Measurements from ENCODE around the gene MEF2C.

Gene MEF2C

DNA sequence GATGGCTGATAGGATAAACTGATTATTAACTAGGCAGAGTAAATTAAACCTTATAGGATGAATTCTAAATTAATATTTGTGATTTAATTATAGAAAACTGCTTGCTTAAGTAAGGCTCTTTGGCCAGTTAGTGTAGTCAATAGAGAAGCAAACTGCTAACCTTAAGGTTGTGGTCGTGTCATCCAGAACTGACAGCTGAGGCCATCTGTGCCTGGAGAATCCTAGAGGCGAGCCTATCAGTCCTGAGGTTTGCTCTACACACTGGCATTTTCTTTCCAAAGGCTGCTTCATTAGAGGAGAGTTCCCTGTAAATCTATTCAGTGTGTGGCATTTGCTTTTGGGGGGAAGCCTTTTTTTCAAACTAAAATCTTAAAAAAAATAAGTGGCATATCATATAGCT, 169.2 kb downstream of the MEF2C start:
- no peak for DNase-seq (ENCODE audit: low read depth)

DNA sequence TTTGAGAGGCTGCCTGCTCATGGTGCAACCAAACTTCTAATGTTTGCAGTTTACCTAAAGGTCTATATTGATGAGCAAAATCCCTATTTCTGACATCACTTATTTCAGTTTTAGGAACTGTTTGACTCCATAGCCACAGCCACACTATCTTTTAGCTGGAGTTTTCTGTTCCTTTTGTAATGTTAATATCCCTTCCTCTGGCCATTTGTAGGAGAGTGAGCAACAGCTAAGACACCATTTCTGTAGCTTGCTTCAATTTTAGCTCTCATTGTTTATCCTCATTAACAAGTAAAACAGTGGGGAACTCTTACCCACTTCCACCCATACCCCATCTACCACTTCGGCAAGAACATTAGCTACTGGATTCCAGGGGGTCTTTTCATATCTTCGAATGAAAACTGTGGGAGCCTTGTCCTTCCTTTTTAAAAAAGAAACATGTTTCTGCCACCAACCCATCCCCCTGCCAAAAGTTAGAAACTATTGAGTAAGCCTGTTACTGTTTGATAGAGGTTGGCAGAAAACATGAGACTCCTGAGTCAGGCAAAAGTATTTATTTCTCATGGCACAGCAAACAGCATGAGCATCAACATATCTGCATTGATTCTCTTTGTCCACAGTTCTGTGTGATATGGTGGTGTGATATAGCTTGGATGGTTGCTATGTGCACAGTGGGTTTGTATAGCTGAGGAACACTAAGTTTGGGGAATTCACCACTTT, 174.1 kb downstream of the MEF2C start:
- DNase-seq (ENCODE audit: low read depth) = no peak

DNA sequence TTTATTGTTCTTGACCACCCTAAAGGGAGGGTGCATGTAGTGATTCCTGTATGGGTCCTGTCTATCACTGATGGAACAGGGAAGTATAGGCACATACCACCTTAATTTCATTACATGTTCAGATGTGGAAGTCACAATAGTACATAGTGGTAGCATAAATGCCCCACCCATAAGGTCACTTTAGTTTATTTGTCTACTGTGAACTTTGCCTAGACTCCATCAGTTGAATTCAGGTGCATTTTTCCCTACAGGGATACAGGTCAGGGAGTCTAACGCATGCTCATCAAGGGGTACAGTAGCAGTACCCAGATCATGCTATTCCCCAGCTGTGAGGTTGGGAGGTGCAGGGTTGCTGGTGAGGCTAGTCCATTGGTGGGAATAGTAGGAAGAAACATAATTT, 175.0 kb downstream of the MEF2C start:
- no peak for DNase-seq (ENCODE audit: low read depth)

DNA sequence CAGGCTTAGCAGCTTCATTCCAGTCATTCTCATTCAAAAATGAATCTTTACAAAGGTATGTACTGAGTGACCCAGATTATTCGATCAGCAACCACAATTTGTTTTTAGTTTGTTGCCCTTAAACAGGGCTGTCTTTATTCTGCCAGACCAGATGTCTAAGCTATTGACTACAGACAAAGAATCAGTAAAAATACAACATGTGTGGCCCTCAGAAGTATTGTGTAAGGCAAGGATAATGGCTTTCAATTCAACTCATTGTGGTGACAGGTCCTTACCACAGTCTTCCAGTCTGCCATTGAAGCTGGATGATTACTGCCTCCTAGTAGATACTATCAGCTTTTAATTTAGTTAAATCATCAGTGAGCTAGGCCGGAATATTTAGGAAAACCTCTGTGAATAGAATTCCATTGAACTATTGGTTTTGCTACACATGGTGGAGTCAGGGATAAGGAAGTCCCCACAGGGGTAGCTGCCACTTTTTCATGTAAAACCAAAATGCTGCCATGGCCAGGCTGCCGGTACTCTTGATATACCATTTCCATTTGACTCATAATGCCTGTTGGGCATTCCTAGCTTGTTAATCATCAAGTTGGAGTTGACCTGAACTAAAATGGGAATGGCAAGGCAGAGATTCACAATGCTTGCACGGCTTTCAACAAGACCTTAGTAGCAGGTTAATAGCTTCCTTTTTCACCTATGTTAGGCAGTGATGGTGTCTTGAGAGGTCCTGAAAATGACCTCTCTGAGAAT, 175.6 kb downstream of the MEF2C start:
- no peak for DNase-seq (ENCODE audit: low read depth)

DNA sequence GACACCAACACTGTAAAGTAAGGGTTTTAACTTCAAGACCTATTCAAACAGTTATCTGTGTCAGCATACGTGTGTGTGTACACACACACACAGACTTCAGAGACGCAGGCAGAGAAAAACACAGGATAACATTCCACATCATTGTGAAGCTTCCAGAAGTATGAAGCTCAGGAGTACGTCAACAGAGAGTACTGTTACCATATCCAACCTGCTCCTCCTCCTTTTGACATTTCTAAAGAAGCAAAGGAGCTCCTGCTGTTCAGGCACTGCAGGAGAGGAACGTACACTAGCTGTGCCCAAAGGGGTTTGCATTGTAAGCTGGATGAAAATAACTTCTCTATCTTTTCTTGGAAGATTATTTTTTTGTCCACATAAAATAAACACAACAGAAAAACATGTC, 180.7 kb downstream of the MEF2C start:
- DNase-seq (ENCODE audit: low read depth) = no peak

DNA sequence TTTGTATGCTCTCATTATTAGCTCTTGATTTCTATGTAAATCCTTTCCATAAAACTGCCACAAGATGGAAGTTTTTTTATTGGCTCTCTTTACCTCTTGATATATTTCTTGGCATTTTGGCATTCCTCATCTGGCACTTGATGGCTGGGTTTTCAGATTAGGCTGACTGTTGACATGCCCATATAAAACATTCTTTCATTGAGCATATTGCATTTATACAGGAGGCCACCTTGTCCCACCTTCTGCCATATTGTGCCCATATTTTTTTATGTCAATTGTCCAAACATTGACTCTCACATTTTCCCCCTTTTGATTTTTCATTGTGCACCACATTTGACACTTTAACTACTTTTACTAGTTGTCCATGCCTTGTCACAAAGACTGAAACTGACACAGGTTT, 182.9 kb downstream of the MEF2C start:
- DNase-seq (ENCODE audit: low read depth) = no peak

DNA sequence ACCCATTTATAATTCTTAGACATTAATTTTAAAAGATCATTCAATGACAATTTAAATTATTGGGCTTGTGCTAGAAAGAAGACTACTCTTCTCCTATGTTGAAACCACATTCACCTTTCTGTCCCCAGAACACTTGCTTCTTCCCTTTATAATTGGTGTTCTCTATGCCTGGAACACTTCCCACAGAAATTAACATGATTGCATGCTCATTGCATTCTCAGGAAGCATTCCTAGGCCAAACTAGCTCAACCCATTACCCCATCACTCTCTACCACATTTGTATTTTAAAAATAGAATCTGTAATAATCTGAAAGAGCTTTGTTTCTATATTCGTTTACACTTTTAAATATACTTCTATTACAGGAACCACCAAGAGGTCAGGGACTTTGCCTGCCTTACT, 184.7 kb downstream of the MEF2C start:
- DNase-seq (ENCODE audit: low read depth) = no peak

DNA sequence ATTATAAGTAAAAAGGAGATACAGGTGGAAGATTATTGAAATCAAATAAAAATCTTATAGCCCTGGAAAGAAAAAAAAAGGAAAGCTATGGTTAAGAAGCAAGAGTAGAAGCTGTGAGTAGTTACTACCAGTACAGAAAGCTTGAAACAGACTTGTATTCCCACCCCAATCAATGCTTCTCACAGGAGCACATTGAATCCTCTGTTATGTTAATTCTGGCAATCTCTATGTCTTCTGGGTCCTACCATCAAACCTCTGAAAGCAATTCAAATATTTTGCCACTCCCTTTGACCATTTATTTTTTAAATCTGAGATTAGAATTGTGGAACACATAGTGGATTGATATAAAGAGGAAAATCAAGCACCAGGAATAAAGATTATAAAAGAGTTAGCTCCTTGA, 186.5 kb downstream of the MEF2C start:
- DNase-seq (ENCODE audit: low read depth) = no peak

DNA sequence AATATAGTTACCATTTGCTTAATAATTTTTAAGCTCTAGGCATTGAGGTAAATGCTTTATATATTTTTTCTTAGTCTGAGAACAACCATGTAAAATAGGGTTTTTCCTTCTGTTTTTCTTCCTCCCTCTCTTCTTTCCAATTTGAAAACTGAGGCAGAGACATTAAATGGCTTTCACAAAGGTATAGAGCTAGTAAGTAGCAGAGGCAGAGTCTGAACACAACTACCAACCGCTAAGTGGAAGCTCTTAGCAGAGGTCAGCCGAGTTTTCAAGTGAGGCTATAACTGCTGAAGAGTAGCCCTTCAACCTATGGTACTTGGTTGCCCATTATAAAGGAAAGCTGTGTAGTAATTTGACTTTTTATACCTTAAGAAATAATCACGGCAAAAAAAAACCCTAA, 187.1 kb downstream of the MEF2C start:
- DNase-seq (ENCODE audit: low read depth) = no peak

DNA sequence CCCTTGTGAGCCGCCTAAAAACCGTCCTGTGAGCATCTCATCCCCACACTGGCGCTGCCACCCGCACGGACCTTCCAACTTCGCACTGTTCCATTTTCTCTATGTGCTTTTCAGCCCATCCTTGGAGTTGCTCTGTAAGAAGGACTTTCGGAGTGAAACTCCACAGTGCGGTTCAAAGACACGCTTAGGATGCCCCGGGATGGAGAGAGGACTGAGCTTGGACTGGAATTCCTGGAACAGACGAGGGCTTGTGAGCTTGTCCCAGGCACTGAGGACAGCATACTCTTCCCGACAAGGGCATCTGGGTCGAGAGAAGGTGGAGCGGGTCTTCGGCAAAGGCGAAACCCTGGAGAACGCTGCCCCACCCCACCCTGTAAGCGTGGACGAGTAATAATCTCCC, 187.8 kb downstream of the MEF2C start:
- no peak for DNase-seq (ENCODE audit: low read depth)

DNA sequence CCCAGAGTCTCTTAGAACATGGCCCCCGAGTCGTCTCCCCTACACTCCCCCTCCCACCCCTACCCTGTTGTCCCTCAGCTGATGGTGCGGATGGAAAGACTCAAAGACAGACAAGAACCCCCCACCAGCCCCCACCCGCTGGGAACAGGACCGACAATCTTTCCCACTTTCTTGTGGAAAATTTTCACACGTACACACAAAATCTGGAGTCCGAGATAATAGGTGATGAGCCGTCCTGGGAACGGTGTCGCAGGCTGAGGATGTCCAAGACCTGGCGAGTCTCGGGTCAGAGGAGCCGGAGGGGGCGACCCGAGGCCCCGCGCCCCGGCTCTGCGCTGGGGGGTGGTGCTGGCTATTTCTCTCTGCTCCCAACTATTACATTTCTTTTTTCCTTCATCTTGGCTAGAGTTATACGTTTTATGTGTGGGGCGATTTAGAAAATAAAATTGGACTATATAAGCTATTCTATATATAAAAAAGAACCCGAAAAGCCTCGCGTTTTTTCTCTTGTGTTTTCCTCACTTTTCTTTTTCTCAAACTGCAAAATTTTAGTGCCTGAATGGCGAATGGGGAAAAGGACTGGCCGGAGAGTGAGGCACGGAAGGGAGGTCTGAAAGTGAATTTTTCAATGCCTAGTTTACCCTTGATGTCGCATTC, 188.8 kb downstream of the MEF2C start:
- DNase-seq (ENCODE audit: low read depth) = no peak

DNA sequence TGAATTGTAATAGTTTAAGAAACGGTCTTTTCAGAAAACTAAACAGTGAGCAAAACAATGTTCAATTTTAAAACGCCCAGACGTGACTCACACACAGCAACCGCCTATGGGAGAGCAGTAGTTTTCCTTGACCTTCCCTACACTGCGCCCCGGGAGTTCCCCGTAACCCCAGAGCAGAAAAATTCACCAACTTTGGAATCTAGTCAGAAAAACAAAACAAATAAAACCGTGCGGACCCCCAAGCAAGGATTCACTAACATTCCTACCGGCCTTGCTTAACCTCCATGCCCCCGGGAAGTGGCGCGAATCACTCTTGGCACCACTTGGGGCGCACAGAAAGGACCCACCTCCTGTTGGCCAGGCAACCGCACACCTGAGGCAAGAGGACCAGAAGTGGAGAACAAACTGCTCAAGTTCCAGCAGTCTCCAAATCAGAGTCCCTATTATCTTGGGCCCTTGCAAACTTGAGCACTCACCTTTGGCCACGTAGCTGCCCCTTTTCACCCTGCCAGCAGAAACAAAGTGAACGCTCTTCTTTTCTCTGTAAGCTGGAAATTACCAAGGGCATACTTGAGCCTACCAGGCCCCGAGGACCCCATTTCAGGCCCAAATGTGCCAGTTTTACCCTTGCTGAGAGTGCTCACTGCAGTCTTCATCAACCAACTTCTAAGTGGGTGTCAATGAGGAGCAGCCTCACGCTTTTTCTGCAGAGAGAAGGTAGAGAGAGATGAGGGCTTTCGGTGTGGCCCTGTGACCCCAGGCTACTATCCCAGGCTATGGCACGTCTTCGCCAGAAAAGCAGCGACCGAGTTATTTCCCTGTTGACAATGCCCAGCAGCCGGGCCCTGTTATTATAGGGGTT, 189.7 kb downstream of the MEF2C start:
- DNase-seq (ENCODE audit: low read depth) = no peak

DNA sequence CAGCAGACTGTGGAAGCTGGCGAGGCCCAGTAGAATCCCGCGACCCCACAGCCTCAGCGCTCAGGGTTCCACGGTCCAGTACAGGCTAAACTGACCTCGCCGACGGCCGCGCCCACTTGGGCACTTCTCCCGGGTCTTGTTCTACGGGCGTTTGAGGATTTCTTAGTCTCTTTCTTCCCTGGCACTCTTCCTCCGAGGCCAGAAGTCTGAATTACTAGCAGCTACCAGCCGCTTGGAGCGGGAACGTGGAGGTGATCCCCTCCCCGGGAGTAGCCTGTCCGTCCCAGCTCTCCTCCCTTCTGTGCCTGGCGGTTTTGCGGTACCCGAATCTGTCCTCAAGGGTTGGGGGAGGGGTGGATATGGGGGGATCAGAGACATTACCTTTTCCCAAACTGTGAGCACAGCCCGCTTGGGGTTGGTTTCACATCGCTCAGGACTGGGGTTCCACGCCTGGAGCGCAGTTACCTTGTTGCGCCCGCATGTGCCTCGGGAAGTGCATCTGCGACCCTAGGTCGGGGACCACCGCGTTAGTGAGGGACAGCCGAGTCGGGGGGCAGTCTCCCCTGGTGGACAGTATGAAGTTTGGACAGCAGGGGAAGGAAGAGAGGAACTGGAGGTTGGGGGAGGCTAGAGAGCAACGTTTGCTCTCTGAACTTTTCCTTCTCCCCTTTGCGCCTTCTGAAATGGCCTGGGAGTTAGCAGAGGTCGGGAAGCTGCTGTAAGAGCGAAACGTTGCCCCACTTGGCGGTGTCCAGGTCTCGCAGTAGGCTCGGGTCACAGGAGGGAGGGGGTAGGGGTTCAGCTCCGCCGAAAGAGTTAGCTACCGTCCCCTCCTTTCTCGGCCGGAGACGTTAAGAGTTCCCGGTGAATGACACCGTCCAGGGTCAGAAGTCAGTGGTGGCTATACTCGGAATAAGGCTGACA, 190.8 kb downstream of the MEF2C start:
- no peak for DNase-seq (ENCODE audit: low read depth)

DNA sequence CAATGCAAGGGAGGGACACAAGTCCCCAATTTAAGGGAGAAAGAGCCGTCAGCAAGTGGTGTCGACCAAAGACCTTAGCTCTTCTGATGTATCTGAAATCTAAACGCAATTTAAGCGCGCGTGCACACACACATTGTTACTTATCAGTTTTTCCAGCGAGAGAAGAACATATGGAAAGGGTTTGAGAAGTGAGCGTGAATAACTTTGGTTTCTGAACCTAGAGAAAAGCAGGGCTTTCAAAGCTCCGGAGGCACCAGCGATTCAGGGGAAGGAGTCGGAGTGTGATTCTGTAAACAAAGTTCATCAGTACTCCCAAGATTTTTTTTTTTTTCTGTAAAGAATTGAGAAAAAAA, 191.8 kb downstream of the MEF2C start:
- no peak for DNase-seq (ENCODE audit: low read depth)

DNA sequence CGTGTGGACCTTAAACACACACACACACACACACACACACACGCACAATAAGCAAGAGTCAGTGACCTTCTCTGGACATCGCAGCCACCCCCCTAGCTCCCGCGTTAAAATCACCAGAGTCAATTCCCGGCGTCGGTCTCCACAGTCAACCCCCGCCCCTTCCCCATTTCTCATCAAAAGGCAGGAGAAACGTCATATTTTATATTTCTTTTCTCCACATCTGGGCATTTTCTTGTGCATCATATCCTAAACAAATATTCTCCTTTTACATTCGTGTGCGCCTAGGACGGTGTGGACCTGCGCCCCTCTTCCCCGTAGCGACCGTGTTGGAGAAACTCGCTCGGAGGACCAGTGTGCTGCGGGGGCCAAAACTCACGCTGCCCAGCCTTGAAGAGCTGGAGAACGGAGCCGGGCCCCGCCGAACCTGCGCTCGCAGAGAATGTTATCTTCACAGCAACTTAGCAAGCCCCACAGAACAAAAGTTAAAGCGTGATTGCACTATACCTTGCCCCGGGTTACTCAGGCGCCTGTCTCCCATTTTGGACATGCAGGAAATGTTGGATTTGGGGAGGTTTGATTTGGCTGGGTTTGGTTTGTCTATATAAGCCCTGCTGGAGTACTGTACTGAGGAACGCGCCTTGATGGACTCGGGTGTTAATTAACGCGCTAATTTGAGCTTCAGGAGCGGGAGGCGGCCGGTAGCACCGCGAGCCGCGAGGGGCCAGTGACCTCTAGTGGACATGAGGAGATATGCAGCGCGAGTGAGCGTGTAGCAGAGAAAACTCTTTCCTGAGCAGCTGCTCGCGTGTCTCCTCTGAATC, 192.4 kb downstream of the MEF2C start:
- DNase-seq (ENCODE audit: low read depth) = no peak

DNA sequence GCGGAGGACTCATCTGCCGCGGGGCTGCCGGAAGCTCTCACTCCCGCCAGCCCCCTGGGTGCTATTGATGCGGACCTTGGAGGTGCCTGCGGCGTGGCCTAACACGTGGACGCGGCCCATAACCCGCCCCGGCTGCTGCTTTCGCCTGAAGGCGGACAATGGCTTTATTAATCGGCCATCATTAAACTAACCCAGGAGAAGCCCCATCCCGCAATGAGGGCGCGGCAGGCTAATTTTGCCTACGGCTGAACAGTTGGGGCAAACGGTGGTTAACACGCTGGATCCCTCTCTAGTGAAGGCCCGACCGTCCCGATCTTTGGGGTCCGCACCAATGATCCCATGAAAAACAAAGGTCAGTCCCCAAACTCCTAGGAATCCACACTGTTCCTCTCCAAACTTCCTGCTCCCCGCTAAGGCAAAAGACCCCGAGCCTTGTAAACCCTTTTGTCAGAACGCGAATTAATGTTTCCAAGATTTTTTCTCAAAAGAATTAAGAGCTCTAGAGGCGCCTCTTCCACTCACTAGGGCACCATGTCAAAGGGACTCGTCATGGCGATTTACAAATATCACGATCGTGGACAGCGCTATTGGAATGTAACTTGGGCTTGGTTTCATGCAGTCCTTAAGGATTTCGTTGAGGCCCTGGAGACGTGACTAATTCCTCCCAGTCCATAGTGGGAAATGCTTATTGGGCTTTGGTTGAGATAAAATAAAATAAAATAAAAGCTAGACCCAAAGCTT, 193.1 kb downstream of the MEF2C start:
- no peak for DNase-seq (ENCODE audit: low read depth)

DNA sequence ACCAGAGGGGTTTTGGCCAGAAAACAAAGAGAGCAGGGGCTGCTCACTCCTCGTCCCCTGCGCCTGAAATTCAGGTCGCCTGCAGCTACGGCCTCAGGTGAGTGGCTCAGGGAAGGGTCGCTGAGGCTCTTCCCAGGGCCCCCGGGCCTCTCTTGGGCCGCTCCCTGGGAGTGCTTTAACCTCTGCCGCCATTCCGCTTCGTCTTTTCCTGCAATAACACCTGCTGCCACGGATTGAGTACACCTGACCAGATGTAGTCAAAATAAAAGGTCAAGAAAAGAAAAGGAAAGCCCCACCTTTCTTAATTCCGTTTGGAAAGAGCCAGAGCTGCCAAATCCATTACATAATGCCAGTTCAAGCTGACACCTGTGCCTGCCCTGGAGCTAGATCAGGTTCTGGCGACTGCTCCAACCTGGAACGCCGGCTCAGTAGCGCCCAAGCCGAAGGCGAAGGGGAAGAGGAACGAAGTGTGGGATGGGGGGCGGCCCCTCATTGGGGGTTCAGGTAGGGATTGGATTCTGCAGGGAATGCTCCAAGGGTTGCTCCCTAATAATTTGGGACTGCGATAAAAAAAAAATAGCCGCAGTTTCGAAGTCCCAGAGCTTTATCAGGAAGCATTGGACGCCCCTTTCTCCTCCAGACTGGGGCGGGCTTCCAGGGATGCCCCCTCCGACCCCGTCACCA, 193.9 kb downstream of the MEF2C start:
- no peak for DNase-seq (ENCODE audit: low read depth)

DNA sequence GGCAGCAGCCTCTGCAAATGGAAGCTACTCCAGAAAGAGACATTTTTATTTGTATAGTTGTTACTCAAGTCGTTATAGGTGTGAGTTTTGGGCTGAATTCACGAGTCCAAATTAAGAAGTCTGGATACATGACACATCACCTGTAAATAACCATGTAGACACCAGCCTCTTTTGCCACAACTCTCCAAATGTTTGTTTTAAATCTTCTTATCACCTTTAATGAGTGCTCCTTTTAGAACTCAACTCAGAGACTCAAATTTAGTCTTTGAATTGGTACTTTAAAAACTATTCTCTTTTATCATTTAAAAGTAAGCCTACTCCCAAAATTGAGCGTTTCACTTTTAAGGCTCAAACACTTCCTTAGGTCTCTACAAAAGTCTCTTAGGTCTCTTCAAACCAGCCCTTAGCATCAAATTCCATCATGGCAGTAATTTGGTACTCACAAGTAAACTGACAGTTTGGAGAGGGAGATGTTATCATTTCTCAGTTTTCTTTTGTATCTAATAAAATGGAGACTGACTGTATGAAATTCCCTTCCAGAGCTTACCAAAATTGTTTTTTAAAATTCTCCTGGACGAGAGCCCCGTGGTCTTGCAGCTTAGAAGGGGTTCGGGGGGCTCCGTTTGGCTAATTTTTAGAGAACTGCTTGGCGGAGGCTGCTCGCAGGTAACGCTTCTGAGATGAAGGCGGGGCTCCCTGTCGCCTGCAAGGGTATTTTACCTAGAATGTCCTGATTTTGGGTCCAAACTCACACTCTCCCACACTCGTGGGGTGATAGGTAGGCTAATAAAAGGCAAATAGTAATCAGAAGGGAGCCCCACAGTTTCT, 194.6 kb downstream of the MEF2C start:
- no peak for DNase-seq (ENCODE audit: low read depth)

All from non-pigmented ciliary epithelial cell (primary cell).